ENCODE results near the gene MYO7B.

The MYO7B gene

GRCh38 chr2:127606625-127607398 is 71.3 kb downstream of the MYO7B start:
- Histone ChIP-seq H3K4me3 (ENCODE audit: low read depth, low read length, poor library complexity, severe bottlenecking) (no peak overlapping the region), H3K9me3 (ENCODE audit: low read length) (peaks cover under 1% of the 10 kb centered on the region; the same call in 1 of the 2 replicates), H3K27me3 (ENCODE audit: insufficient read depth, low read length) (peaks cover 21% of the 10 kb centered on the region; the same call in 1 of the 2 replicates)

DNA sequence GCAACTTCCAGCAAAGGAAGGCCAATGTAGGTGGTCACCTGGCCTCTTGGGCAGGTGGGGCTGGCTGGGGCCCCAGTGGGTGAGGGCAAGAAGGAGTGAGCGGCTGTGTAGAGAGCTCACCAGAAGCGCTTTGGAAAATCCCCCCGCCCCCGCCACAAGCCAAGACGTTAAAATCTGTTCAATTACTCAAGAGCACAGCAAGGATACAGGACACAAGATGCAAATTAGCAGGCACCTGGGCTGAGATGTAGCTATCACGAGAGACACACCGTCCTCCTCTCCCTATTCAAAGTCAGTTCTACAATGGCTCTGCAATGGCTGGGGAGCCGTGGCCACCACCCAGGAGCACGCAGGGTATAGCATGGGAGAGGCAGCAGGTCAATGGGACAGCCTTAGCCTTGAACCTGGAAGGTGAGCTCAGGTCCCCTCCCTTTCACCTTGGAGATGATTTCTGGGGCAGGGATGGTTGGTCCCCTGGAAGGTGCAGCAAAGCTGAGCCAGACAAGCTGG is 72.0 kb downstream of the MYO7B start:
- no peaks in the 10 kb centered on the region for H3F3A ChIP-seq (ENCODE audit: insufficient read depth, low read length)
- no peak overlapping the region for H3K27ac ChIP-seq (ENCODE audit: low read depth, low read length, poor library complexity, severe bottlenecking)
- peaks cover 21% of the 10 kb centered on the region; the same call in 1 of the 2 replicates for H3K27me3 ChIP-seq (ENCODE audit: insufficient read depth, low read length)
- H3K9me3 ChIP-seq (ENCODE audit: low read length): no peaks in the 10 kb centered on the region; the same call in 1 of the 2 replicates
- H3K9ac ChIP-seq (ENCODE audit: low read length): no peak overlapping the region
- H3K4me2 ChIP-seq (ENCODE audit: low read length): no peak overlapping the region
- no peaks in the 10 kb centered on the region for H3K9me2 ChIP-seq (ENCODE audit: low read depth, low read length)
- no peaks in the 10 kb centered on the region for H3K36me3 ChIP-seq (ENCODE audit: insufficient read depth, low read length)
- H2AFZ ChIP-seq (ENCODE audit: low read length): no peak overlapping the region
- H4K20me1 ChIP-seq (ENCODE audit: insufficient read depth, low read length): no peaks in the 10 kb centered on the region
- TF ChIP-seq EZH2 (IDR thresholded peaks at IDR 0.05; ENCODE audit: borderline replicate concordance, low read length): no peak
- no peaks in the 10 kb centered on the region for H3K79me2 ChIP-seq (ENCODE audit: insufficient read depth, low read length)
- H3K4me3 ChIP-seq (ENCODE audit: low read depth, low read length, poor library complexity, severe bottlenecking): no peak overlapping the region
- H3K4me1 ChIP-seq (ENCODE audit: insufficient read depth, low read length, severe bottlenecking): no peaks in the 10 kb centered on the region

More at GRCh38 chr2:127606625-127607398, 71.3 kb downstream of the MYO7B start:
- TF ChIP-seq EZH2 (IDR thresholded peaks at IDR 0.05; ENCODE audit: borderline replicate concordance, low read length): no peak
- TF ChIP-seq CTCF (IDR thresholded peaks at IDR 0.05; ENCODE audit: low read length): no peak
- Histone ChIP-seq H3K36me3 (ENCODE audit: insufficient read depth, low read length) (no peaks in the 10 kb centered on the region), H3F3A (ENCODE audit: insufficient read depth, low read length) (no peaks in the 10 kb centered on the region), H3K9me2 (ENCODE audit: low read depth, low read length) (no peaks in the 10 kb centered on the region), H3K4me1 (ENCODE audit: insufficient read depth, low read length, severe bottlenecking) (no peaks in the 10 kb centered on the region), H3K79me2 (ENCODE audit: insufficient read depth, low read length) (no peaks in the 10 kb centered on the region), H4K20me1 (ENCODE audit: insufficient read depth, low read length) (no peaks in the 10 kb centered on the region), H3K27ac (ENCODE audit: low read depth, low read length, poor library complexity, severe bottlenecking) (no peak overlapping the region), H2AFZ (ENCODE audit: low read length) (no peak overlapping the region), H3K4me2 (ENCODE audit: low read length) (no peak overlapping the region), H3K9ac (ENCODE audit: low read length) (no peak overlapping the region)

DNA sequence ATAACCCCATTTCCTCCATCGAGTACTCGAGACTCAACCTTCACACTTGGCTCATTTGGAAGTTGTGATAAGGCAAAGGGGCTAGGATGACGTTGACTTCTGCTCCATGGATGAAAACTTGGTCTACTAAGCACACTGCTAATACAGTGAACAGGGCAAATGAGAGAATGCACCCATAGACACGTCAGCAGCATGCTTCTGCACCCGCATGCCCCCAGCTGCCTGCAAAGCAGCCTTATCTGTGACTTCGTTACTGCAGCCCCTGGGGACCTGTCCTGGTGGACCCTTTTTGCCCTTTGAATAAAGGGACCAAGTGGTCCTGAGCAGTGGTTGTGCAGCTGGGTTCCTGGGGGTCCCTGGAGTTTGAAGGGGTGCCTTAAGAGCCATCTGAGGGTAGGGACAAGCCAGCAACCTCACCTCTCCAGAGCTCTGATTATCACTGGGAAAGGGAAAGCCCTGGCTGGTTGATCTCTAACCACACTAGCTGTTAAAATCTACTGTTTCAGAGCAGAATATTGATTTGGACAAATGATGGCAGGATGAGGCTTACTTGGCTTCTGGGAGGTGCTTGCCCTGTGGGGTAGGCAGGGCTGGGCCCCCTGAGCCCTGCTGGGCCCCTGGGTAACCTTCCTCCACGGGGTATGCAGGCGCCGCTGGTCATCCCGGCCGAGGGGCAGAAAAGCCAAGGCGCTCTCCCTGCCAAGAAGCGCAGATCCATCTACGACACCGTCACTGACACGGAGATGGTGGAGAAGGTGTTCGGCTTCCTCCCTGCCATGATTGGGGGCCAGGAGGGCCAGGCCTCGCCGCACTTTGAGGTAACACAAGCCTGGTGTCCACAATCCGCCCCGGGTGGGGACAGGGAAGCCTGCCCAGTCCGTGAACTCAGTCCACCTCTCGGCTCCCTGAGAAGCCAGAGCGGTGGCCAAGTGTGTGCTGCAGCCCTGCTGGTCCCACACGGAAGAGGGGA is 72.9 kb downstream of the MYO7B start:
- Histone ChIP-seq H3K9me2 (ENCODE audit: low read depth, low read length) (no peaks in the 10 kb centered on the region), H3K4me2 (ENCODE audit: low read length) (no peak overlapping the region), H3K36me3 (ENCODE audit: insufficient read depth, low read length) (no peaks in the 10 kb centered on the region; the same call in 1 of the 2 replicates), H3K4me1 (ENCODE audit: insufficient read depth, low read length, severe bottlenecking) (no peaks in the 10 kb centered on the region), H3F3A (ENCODE audit: insufficient read depth, low read length) (no peaks in the 10 kb centered on the region), H3K9me3 (ENCODE audit: low read length) (peaks cover 4% of the 10 kb centered on the region; the same call in 1 of the 2 replicates), H2AFZ (ENCODE audit: low read length) (no peak overlapping the region), H3K4me3 (ENCODE audit: low read depth, low read length, poor library complexity, severe bottlenecking) (no peak overlapping the region), H3K27ac (ENCODE audit: low read depth, low read length, poor library complexity, severe bottlenecking) (no peak overlapping the region), H3K79me2 (ENCODE audit: insufficient read depth, low read length) (no peaks in the 10 kb centered on the region), H4K20me1 (ENCODE audit: insufficient read depth, low read length) (no peaks in the 10 kb centered on the region), H3K9ac (ENCODE audit: low read length) (no peak overlapping the region), H3K27me3 (ENCODE audit: insufficient read depth, low read length) (peaks cover 22% of the 10 kb centered on the region; the same call in 1 of the 2 replicates)
- TF ChIP-seq EZH2 (IDR thresholded peaks at IDR 0.05; ENCODE audit: borderline replicate concordance, low read length) (no peak), CTCF (IDR thresholded peaks at IDR 0.05; ENCODE audit: low read length) (no peak)

Data from OCI-LY1 (cell line).